ENCODE results near the gene PRUNE1.

The PRUNE1 gene

GRCh38 chr1:150981177-150981804, 27.0 kb upstream of the PRUNE1 start (continued):
- TF ChIP-seq SNAI2 (CRISPR knock-in tag; IDR thresholded peaks at IDR 0.05) (no peak), ISL1 (CRISPR knock-in tag; IDR thresholded peaks at IDR 0.05) (no peak), ZFP3 (CRISPR knock-in tag; IDR thresholded peaks at IDR 0.05) (no peak)
- TF ChIP-seq, protein P1, sequence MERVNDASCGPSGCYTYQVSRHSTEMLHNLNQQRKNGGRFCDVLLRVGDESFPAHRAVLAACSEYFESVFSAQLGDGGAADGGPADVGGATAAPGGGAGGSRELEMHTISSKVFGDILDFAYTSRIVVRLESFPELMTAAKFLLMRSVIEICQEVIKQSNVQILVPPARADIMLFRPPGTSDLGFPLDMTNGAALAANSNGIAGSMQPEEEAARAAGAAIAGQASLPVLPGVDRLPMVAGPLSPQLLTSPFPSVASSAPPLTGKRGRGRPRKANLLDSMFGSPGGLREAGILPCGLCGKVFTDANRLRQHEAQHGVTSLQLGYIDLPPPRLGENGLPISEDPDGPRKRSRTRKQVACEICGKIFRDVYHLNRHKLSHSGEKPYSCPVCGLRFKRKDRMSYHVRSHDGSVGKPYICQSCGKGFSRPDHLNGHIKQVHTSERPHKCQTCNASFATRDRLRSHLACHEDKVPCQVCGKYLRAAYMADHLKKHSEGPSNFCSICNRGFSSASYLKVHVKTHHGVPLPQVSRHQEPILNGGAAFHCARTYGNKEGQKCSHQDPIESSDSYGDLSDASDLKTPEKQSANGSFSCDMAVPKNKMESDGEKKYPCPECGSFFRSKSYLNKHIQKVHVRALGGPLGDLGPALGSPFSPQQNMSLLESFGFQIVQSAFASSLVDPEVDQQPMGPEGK (CRISPR knock-in tag; IDR thresholded peaks at IDR 0.05; ENCODE audit: borderline replicate concordance) = no peak

DNA sequence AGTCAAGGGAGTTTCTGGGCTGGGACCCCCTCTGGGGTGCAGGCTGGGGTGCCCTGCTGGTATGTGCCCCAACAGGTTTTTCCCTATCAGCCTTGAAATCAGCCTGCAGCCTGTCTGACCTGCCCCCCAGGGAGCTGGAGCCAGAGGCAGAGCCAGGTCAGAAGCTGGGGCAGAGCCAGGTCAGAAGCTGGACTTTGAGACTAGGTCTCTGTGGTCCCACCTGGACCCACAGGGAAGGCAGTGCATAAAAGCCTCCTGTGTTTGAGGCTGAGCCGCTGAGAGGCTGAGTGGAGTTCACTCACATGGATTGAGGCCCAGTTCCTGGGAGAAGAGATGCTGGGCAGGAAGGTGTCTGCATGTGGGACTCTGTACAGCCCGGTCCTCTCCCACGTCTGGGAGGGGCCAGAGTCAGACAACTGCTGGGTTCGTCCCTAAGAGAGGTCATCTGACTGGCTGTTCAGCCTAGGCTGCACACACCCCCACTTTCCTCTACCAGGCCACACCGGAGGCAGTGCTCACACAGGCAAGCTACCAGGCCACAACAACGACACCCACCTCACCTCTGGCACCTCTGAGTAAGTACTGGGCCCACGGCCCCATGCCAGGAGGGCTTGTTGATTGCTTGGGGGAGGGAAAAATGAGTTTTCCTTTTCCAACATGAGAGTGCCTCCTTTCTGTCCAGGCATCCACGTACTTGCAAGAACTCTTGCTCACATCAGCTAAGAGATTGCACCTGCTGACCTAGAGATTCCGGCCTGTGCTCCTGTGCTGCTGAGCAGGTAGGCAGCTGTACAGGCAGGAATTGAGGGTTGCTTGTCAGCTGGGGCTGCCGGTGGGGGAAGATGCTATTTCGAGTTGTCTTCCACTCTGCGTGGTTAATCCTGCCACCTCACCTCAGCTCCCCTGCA, 26.2 kb upstream of the PRUNE1 start, which contains the start of gene ANXA9:
Gene ANXA9 (plus strand): TSS at position 488 of the 908 bp plus-strand sequence. CDS start 814 bp downstream, outside the sequence.
- no peak for ATAC-seq
- TF ChIP-seq ZFP3 (CRISPR knock-in tag; IDR thresholded peaks at IDR 0.05) = no peak
- TF ChIP-seq ZNF70 (CRISPR knock-in tag; IDR thresholded peaks at IDR 0.05) = no peak
- no peak for TF ChIP-seq ARNTL (CRISPR knock-in tag; IDR thresholded peaks at IDR 0.05; ENCODE audit: borderline replicate concordance, low read depth)
- TF ChIP-seq, protein P2, sequence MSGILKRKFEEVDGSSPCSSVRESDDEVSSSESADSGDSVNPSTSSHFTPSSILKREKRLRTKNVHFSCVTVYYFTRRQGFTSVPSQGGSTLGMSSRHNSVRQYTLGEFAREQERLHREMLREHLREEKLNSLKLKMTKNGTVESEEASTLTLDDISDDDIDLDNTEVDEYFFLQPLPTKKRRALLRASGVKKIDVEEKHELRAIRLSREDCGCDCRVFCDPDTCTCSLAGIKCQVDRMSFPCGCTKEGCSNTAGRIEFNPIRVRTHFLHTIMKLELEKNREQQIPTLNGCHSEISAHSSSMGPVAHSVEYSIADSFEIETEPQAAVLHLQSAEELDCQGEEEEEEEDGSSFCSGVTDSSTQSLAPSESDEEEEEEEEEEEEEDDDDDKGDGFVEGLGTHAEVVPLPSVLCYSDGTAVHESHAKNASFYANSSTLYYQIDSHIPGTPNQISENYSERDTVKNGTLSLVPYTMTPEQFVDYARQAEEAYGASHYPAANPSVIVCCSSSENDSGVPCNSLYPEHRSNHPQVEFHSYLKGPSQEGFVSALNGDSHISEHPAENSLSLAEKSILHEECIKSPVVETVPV (CRISPR knock-in tag; IDR thresholded peaks at IDR 0.05) = no peak
- TF ChIP-seq ZNF565 (CRISPR knock-in tag; conservative IDR thresholded peaks at IDR 0.05; ENCODE audit: low read depth) = no peak
- TF ChIP-seq, protein P3, sequence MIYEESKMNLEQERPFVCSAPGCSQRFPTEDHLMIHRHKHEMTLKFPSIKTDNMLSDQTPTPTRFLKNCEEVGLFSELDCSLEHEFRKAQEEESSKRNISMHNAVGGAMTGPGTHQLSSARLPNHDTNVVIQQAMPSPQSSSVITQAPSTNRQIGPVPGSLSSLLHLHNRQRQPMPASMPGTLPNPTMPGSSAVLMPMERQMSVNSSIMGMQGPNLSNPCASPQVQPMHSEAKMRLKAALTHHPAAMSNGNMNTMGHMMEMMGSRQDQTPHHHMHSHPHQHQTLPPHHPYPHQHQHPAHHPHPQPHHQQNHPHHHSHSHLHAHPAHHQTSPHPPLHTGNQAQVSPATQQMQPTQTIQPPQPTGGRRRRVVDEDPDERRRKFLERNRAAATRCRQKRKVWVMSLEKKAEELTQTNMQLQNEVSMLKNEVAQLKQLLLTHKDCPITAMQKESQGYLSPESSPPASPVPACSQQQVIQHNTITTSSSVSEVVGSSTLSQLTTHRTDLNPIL (CRISPR knock-in tag; IDR thresholded peaks at IDR 0.05; ENCODE audit: low read depth) = no peak
- no peak for TF ChIP-seq ISL1 (CRISPR knock-in tag; IDR thresholded peaks at IDR 0.05)
- TF ChIP-seq RARB (CRISPR knock-in tag; IDR thresholded peaks at IDR 0.05) = no peak
- TF ChIP-seq ZNF8 (CRISPR knock-in tag; IDR thresholded peaks at IDR 0.05) = no peak
- no peak for TF ChIP-seq ZC3H10 (CRISPR knock-in tag; IDR thresholded peaks at IDR 0.05)
- TF ChIP-seq TOX (CRISPR knock-in tag; IDR thresholded peaks at IDR 0.05; ENCODE audit: borderline replicate concordance) = no peak
- TF ChIP-seq ESRRG (CRISPR knock-in tag; IDR thresholded peaks at IDR 0.05) = no peak
- TF ChIP-seq ZFP30 (CRISPR knock-in tag; IDR thresholded peaks at IDR 0.05) = no peak
- TF ChIP-seq, protein P1 (CRISPR knock-in tag; IDR thresholded peaks at IDR 0.05; ENCODE audit: borderline replicate concordance) = no peak

- ATAC-seq = no peak
- TF ChIP-seq PPARA (CRISPR knock-in tag; IDR thresholded peaks at IDR 0.05; ENCODE audit: borderline replicate concordance) = no peak
- TF ChIP-seq ESRRG (CRISPR knock-in tag; IDR thresholded peaks at IDR 0.05) = no peak
- no peak for TF ChIP-seq GLIS3 (CRISPR knock-in tag; IDR thresholded peaks at IDR 0.05)
- no peak for TF ChIP-seq SNAI2 (CRISPR knock-in tag; IDR thresholded peaks at IDR 0.05)
- TF ChIP-seq BACH2 (CRISPR knock-in tag; IDR thresholded peaks at IDR 0.05; ENCODE audit: borderline replicate concordance) = no peak
- TF ChIP-seq, protein P1 (CRISPR knock-in tag; IDR thresholded peaks at IDR 0.05; ENCODE audit: borderline replicate concordance) = no peak
- TF ChIP-seq, protein P3 (CRISPR knock-in tag; IDR thresholded peaks at IDR 0.05; ENCODE audit: low read depth) = no peak
- TF ChIP-seq, protein P4, sequence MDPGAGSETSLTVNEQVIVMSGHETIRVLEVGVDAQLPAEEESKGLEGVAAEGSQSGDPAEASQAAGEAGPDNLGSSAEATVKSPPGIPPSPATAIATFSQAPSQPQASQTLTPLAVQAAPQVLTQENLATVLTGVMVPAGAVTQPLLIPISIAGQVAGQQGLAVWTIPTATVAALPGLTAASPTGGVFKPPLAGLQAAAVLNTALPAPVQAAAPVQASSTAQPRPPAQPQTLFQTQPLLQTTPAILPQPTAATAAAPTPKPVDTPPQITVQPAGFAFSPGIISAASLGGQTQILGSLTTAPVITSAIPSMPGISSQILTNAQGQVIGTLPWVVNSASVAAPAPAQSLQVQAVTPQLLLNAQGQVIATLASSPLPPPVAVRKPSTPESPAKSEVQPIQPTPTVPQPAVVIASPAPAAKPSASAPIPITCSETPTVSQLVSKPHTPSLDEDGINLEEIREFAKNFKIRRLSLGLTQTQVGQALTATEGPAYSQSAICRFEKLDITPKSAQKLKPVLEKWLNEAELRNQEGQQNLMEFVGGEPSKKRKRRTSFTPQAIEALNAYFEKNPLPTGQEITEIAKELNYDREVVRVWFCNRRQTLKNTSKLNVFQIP (CRISPR knock-in tag; IDR thresholded peaks at IDR 0.05; ENCODE audit: borderline replicate concordance, low read depth) = no peak
- no peak for TF ChIP-seq TCF4 (CRISPR knock-in tag; IDR thresholded peaks at IDR 0.05; ENCODE audit: borderline replicate concordance)
- TF ChIP-seq ZNF70 (CRISPR knock-in tag; IDR thresholded peaks at IDR 0.05) = no peak
- TF ChIP-seq TOX (CRISPR knock-in tag; IDR thresholded peaks at IDR 0.05; ENCODE audit: borderline replicate concordance) = no peak
- TF ChIP-seq RARB (CRISPR knock-in tag; IDR thresholded peaks at IDR 0.05) = no peak
- TF ChIP-seq CSDC2 (CRISPR knock-in tag; IDR thresholded peaks at IDR 0.05) = no peak
- no peak for TF ChIP-seq ZFP3 (CRISPR knock-in tag; IDR thresholded peaks at IDR 0.05)
Observed at GRCh38 chr1:150985179-150985825, 22.9 kb upstream of the PRUNE1 start.

All from SK-N-SH treated with all-trans-retinoic acid at 6 μM for 48 hours (cell line).